CD4-positive, alpha-beta T cell treated with Interleukin-10 for 1 hour (primary cell): ENCODE results near the gene AMHR2.

Experiments used
- DNase-seq: peaks from one replicate; pipeline ENCODE4 v3.0.0-alpha.2; 2020

AMHR2 gene

DNA sequence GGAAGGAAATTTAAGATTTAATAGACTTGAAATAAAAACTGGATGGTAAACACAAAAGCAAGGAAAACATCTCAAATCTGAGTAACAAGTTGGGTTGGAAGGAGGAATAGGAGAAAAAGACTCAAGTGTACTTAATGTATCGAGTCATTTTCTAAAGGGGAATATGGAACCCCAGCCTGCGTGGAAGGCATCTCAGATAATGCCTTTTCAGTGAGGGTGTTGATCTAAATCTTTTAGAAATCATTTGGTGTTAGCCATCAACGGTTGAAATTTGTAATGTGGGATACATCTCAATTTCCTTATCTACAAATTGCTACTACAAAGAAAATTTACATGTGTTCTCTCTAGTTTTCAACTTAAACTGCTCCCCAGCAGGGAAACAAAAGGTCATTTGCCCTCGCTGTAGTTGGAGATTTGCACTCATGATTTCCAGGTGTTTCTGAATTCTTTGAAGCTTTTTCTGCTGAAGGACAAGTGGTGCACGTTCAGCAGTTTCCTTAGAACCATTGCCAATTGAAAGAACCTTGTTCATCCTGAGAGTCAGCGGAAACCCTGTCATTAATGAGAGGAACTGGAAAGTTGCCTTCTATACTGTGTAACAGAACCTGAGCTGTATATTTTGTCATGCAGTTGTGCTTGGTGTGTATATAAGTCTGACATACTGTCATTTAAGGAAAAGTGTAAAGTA is 30.4 kb downstream of the AMHR2 start:
- no peak for DNase-seq

DNA sequence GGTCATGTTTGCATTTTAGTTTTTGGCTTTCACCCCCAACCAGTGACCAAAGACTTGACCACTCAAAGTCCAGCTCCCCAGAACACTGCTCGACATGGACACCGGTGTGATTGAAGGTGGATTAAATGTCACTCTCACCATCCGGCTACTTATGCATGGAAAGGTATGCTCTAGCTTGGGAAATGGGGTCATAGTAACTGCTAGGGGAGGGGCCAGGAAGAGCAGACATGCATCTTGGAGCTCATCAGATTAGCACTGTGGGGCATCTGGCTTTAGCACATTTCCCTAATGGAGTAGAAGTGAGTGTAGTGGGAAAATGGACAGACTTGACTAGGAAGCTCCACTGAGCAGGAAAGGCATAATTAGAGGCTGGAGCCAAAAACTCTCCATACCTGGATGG is 31.1 kb downstream of the AMHR2 start:
- DNase-seq: no peak

DNA sequence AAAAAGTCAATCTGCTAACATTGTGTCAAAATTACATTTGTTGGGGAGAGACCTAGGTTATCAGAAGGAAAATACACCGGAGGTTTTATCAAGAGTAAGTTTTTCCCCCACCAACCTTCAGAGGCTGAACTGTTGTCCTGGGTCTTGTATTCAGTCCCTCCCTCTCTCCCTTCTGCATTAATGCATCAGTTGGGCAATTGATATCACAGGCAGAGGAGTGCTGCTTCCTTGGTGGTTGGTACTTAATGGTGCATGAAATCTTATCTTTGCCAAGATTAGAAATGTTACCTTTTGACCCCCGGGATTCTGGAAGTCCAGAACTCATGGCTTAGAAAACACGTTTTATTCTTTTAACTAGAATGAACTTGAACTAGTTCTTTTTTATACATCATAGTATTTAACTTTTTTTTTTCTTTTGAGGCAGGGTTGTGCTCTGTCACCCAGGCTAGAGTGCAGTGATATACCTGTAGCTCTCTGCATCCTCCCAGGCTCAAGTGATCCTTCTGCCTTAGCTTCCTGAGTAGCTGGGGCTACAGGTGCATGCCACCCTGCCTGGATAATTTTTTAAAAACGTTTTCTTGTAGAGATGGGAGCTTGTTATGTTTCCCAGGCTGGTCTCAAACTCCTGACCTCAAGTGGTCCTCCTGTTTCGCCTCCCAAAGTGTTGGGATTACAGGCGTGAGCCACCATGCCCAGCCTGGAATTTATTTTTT is 33.2 kb downstream of the AMHR2 start:
- DNase-seq: no peak

DNA sequence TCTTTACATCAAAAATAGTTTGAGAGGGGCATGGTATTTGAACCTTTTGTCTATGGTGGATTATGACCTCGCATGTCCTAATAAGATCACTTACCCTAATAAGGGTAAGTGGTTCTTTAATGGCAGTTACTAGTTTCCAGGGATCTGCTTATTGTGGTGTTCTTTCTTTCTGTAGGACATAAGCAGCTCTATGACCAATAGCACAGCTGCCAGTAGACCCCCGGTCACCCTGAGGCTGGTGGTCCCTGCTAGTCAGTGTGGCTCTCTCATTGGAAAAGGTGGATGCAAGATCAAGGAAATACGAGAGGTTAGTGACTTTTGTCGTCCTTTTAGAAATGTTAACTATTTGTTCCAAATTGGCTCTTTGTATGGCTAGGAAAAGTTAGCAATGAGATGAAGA is 35.4 kb downstream of the AMHR2 start:
- DNase-seq: no peak

DNA sequence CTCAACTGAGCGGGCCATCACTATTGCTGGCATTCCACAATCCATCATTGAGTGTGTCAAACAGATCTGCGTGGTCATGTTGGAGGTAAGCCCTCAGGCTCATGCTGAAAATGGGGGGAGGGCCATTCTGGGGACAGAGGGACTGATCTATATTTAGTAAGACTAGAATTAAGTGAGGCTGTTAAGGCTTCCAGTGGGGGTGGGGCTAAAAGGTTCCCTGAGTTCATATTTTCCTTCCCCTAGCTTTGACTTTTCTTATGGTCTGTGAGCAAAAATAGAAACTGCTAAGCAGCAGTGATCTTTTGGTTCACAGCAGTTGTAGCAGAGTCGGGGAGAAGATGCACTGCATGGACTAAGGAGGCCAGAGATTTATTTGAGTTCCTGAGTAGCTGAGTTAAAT is 37.4 kb downstream of the AMHR2 start:
- no peak for DNase-seq

DNA sequence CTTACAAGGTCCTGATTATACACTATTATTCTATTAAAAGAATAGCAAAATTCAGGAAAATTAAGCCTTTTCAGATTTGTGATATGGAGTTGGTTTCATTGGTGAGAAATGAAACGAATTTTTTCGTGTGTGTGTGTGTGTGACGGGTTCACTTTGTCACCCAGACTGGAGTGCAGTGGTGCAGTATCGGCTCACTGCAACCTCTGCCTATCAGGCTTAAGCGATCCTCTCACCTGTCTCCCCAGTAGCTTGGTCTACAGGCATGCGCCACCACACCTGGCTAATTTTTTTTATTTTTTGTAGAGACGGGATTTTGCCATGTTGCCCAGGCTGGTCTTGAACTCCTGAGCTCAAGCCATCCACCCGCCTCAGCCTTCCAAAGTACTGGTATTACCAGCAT is 37.9 kb downstream of the AMHR2 start:
- DNase-seq: no peak

DNA sequence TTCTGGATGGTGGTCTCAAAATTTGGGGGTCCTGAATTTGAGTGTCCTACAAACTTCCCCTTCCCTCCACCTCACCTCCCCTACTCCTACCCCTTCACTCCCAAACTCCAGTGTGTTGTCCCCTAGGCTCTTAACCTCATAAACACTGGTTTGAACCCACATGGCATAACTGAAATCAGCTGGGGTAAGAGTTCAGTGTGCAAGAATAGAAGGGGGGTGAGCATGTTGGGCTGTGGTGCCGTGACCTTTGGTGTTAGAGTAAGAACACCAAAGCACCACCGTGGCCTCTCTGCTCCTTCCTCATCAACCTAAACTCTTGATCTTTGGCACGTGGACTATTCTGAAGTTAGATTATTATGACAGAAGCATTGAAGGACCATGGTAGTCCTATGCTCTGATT is 39.3 kb downstream of the AMHR2 start:
- DNase-seq: no peak

DNA sequence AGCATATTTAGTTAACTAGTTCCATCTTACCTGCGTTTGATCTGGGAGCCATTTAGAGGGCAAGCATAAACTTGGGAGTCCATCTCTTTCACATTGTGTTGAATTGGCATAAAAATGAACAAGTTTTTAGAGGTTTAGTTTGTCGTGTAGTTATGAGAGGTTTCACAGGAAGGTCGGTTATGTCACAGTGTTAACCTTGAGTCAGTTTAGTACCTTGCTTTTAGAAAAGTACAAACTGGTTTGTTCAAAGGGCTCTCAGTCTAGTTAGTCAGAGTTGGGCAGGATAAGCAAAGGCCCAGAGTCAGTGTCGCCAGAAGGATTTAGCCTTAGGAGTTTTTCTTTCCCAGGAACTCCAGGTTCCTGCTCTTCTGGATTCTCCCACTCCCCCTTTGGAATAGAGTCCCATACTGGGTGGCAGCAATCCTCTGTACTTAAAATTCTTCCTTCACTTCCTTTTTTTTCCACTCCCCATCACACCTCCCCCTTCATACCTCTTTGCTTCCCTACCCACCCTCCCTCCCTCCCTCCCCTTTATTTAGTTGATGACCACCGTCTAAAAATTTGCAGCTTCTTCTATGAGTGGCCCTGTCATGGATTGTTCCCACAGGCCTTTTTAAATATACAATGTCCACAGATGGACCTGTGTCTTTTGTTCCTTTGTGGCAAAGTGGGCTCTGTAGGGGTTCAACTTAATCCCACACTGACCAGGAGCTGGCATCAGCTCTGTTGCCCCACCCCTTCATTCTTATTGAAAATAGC is 40.3 kb downstream of the AMHR2 start:
- DNase-seq: no peak

DNA sequence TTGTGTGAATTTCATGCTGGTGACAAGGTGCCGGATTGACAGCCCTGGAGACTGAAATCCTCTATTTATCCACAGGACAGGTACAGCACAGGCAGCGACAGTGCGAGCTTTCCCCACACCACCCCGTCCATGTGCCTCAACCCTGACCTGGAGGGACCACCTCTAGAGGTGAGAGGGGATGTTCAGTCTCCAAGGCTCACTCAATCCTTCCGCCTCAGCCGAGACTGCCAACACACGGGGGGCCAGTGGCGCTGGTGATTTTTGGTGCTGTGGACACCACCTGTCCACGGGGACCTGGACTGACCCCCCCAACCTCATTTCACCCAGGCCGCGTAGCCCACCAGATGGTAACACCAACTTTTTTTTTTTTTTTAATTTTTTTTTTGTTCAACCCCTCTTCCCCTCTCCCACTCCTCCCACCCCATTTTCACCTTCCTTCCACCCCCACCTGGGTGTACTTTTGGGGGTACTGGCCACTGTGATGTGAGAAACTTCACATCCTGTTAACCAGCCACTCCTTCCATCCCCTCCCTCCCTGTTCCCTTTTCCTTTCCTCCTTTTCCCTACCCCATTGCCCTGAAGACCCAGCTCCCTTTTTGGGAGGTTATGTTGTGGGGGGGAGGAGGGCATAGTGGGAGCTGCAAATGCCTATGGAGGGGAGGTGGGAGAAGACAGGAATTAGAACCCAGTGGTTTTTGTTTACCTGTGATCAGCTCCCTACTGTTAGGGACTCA is 41.2 kb downstream of the AMHR2 start:
- DNase-seq: no peak

DNA sequence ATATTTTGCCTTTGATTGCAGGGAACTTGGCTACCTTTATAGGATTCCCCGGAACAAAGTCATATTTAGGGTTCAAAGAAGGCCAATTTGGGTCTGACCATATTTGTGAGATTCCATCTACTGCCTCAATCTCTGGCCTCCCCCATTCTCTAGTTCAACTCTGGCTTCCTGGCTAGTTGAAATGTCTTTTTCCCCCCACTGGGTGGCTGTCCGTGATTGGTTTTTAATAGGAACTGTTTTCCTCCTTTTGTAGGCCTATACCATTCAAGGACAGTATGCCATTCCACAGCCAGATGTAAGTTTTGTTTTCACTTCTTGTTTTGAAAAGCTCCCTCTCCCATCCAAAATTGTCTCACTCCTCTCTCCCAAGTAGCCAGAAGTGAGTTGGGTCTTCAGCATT is 42.0 kb downstream of the AMHR2 start:
- DNase-seq: no peak

DNA sequence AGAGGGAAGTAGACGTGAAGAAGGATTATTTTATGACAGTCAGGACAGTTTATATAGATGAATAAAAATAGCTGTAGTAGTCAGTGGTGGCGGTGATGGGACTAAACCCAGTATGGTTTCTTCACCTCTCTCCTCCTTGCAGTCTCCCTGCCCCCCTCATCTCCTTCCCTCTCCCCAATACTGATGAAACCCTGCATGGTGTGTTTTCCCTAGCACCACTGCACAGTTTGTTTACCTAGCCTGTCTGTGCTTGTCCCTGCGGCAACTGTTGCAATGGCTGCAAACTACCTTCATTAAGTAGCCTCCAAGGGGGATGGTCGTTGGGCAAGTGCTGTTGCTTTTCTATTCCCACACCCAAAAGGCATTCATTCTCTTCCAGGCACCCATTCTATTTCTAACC is 43.0 kb downstream of the AMHR2 start:
- no peak for DNase-seq

DNA sequence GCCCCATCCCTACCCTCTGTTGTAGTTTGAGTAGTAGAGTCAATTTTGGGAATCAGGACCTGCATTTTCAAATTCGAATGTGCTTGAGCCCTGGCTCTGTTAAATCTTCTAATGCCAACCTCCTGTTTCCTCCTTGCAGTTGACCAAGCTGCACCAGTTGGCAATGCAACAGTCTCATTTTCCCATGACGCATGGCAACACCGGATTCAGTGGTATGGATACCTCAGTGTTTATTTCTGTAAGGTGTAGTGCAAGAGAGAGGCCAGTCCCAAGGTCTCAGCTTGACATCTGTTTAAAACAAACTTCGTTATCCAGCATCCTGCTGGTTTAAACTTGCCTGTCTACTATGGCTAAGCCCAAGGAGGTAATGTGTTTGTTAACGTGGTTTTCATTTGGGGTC is 43.4 kb downstream of the AMHR2 start:
- no peak for DNase-seq

DNA sequence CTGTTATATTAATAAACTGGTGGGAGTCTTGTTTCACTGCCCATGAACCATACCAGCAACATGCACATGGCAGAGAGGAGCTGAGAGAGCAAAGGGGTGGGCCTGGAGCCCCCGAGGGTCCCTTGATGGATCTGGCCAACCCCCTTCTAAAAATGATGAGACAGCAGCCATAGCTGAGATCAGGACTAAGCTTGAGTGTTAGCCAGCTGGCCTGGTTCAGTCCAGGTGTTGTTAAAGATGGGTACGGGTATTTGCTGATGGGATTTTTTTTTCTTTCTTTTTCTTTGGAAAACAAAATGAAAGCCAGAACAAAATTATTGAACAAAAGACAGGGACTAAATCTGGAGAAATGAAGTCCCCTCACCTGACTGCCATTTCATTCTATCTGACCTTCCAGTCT is 44.2 kb downstream of the AMHR2 start:
- DNase-seq: no peak

DNA sequence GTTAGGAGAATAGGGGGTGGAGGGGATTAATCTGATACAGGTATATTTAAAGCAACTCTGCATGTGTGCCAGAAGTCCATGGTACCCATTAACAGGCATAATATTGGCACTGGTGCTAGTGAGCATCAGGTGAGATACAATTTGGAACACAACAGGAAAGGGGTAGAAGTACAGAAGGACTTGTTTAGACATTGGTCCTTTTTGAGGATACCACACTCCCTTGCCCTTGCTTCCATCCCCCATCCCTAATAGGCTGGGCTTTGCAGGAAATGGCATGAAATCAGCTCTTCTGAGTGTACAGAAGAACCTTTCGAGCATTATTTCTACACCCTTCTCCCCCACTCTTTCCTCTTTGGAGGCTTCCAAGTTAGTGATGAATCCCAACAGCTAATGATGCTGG is 44.6 kb downstream of the AMHR2 start:
- DNase-seq: no peak

DNA sequence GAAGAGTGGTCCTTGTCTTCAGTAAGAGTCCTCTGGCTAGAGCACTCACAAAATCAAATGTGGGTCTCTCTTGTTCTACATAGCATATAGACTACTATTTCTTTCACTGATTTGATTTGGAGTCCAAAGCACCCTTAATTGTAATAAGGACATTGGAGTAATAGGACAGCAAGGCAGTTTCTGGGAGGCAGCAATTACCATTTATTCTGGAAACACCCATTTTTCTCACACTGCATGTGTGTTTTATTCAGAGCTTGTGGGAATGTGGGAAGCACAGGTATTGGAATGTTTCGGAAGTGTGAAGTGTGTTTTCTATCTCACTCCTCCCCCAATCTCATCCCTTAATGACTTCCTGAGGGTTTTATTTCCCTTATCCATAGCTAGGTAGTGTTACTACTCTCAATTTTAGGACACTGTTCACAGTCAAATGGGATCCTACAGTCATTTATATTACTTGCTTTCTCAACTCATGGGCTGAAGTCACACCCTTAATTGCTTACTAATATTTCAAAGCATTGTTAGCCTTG is 48.5 kb downstream of the AMHR2 start:
- DNase-seq: no peak

DNA sequence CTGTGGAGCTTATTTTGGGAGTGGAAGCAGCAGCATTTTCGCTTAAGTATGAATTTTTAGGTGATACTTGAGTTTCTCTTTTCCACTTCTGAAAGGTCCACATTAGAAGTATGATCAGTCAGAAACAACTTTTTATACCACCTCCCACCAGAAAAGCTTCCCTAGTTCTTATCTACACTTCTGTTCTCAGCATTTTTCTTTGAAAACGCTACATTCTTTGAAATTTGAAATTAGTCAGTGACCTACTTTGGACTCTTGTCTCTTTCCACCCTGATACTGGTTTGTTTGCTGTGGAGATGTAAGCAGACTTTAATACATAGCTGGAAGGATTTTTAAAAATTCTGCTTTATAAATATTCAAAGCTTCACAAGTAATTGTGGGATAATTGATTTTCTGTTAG is 50.4 kb downstream of the AMHR2 start:
- DNase-seq: no peak

DNA sequence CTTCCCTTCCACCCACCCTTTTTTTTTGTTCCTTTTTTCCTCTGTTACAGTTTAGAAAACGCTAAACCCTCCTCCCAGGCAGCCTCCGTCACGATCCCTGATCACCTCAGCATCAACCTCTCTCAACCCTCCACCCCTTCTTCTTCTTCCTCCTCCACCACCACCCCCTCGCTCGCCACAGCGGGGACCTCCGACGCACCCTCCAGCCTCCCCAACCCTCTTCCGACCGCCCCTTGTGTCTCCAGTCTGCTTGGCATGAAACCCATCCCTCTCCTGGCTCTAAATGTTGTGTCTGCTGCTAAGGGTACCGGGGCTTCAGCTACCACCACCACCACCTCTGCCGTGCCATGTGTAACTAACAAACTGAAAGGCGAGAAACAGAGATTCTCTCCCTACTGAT is 51.2 kb downstream of the AMHR2 start:
- DNase-seq: no peak

DNA sequence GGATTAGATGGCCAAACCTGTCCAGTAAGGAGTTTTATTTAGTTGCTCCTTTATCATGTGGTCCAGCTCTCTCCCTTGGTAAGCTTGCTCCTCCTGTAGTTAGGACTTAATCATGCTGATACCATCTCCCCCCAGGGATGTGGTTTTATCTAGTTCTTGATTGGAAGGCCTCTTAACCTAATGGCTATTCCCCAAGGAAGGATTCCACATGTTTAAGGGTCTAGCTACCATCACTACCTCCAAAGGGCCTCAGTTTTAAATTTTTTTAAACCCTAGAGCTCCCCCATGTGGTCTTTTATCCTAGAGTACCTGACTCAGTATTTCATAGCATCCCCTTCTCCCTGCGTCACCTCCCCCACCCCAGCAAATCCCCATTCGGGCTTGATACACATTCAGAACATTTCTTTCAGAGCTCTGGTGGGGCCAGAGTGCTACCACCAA is 53.1 kb downstream of the AMHR2 start:
- peak; percentile 43 for DNase-seq

DNA sequence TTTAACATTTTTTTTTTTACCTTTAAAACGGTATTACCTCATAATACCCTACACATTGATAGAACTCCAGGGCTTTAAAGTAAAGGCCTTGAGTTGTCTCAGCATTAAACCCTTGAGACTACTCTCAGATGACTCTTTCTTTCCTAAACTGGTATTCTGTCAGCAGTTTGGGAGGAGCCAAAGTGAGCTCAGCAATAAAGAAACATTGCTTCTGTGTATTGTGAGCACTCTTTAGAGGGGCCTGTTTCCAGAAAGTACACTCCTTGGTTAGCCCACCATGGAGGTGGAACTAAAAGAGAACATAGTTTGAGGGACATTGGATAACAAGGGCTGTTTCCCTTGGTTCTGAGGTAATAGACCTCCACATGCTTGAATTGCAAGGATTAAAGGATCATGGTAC is 55.2 kb downstream of the AMHR2 start:
- no peak for DNase-seq

DNA sequence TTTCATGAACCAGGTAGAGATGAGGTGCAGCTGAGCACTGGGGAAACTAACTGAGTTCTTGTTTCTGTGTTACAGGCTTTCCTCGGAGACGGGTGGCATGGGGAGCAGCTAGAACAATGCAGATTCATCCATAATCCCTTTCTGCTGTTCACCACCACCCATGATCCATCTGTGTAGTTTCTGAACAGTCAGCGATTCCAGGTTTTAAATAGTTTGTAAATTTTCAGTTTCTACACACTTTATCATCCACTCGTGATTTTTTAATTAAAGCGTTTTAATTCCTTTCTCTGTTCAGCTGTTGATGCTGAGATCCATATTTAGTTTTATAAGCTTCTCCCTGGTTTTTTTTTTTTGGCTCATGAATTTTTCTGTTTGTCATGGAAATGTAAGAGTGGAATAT is 55.7 kb downstream of the AMHR2 start:
- DNase-seq: no peak

DNA sequence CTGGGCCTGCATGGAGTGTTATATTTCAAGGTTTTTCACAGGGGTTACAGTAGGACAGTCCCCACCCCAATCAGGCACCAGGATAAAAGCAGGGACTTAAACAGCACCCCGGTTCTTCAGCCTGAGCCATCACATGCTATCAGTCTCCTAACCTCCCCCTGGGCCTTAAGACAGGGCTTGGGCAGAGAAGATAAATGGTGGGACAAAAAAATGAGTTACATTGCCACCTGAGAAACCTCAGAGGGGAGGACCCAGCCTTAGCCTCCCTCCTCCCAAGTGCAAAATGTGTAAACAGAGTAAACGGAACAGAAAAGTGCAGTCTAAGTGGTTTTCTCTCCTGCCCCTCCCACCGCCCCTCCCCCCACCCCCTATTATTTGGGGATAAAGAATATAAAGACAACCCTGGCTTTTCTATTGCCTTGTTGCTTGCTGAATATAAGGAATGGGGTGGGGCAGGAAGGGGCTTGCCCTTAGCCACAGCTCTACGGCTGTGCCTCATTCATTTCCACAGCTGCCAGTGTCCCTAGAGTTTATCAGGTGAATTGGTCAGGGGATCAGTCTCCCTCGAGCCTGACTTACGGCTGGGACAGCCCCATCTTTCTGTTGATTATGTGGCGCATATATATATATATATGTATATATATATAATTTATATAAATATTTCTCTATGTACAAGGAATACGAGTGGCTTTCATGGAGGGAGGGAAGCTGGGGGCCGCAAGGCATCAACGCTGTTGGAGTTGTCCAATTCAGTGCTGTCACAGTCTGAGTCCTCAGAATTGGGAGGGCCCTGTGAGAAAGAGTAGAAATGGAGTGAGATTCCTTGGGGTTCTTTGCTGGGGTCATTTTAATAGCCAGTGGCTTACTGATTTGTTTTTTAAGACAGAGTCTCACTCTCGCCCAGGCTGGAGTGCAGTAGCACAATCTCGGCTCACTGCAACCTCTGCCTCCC is 57.1 kb downstream of the AMHR2 start:
- no peak for DNase-seq
